HG03575 (cell line): ENCODE data around the gene ZCWPW1.

ENCODE experiments used
- ATAC-seq: cut with Tn5 transposase; IDR thresholded peaks from one replicate; pipeline ENCODE4 v1.9.1; 2021; ENCODE audit not compliant: unreplicated experiment, insufficient number of reproducible peaks, low FRiP score; ENCODE audit errors: extremely low read depth

ZCWPW1 gene

DNA sequence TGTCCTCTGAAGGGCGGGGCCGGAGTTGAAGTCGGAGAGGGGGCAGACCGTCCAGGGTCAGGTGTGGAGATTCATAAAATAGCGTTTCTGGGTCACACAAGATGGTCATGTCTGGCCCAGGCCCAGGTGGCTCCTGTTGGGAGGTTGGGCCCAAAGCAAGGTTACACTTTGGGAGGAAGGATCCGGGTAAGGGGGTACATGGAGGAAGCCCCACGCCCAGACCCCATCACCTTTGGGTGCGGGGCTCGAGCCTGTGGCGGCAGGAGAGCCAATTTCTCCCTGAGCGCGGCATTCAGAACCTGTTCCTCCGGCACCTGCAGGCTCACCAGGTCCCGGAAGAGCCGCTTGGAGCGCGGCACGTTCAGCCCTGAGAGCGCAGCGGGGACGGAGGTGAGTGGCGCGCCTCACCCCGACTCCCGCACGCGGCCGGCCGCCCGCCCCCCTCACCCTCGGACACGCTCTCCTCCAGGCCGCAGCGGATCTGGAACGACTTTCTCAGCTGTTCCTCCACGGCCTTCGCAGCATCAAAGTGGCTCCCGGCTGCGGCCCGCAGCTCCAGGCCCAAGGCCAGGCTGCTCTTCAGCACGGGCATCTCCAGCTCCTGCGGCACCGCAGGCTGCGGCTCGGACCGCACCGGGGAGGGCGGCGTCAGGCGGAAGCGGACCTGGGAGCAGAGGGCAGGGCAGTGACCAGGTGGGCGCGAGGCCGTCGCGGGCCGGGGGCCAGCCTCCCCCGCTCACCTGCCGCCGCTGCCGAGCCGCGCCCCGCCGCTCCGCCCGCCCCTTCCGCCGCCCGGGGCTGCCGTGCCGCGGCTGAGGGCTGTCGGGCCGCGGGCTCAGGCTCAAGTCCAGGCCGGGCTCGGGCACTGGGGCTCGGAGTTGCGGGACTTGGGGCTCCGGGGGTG lies 7.2 kb upstream of the ZCWPW1 start:
- ATAC-seq: no peak

DNA sequence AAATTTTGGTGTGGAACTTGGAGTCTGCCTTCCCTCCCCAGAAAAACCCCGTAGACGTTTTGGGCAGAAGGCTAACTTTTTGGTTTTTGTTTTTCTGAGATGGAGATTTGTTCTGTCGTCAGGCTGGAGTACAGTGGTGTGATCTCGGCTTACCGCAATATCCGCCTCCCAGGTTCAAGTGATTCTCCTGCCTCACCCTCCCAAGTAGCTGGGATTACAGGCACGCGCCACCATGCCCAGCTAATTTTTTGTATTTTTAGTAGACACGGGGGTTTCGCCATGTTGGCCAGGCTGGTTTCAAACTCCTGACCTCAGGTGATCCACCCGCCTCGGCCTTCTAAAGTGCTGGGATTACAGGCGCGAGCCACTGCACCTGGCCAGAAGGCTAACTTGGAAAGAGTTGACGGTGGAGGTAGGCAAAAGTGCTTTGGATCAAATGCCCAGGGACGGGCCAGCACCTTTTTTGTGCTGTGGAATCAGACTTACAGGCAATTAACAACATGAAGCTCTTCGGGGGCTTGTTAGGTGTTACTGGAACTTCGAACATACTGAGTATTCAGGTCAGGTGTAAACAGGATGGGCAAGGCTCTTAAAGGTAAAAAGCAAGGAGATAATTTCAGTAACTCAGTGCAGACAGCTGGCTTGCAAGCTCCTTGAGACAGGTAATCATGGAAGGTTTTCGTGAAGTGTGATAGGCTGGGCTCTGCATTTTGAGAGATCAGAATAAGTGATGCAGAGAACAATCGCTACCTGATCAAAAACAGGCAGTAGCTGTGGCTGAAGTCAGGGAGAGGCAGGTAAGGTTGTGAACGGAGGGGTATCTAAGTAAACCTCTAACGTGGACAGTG lies 6.0 kb upstream of the ZCWPW1 start:
- no peak for ATAC-seq

DNA sequence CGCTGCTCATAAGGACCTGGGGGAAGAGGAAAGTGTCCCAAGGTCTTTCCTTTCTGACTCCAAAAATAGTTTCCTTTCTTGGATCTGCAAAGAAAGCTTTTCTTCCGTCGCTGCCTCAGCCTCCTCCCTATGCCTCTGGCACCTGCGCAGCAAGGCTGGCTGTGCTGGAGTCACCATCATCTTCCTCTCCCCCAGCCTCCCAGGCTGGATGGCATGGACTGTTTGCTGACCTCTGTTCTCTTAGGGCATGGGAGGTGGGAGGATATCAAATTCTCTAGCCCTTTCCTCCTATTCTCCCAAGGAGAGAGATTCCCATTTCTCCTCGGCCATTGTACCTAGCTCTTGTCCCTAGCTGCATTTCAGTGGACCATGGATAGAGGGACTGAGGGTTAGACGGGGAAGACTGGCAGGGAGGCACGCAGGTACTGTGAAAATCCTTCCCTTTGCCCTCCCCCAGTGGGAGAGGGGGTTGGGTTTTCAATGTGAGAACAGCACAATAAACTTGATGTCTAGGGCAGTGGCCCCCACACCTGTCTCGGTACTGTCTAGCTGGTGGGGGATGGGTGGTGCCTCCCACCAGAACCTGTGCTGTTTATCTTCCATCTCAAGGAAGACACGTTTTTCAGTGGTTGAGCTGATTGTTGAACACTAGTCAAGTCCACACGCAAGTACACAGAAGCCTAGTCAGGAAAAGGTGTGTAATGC lies 5.2 kb upstream of the ZCWPW1 start:
- ATAC-seq: no peak

DNA sequence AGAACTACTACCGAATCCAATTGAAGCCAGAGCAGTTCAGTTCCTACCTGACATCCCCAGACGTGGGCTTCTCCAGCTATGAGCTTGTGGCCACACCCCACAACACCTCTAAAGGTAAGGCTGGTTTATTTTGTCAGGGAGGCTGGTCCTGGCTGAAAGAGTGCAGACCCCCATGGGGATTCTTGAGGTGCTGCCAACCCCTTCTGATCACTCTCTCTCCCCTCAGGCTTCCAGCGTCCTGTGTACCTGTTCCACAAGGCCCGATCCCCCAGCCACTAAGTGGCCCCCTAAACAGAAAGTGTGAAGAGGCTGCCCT lies 4.7 kb upstream of the ZCWPW1 start:
- ATAC-seq: no peak

DNA sequence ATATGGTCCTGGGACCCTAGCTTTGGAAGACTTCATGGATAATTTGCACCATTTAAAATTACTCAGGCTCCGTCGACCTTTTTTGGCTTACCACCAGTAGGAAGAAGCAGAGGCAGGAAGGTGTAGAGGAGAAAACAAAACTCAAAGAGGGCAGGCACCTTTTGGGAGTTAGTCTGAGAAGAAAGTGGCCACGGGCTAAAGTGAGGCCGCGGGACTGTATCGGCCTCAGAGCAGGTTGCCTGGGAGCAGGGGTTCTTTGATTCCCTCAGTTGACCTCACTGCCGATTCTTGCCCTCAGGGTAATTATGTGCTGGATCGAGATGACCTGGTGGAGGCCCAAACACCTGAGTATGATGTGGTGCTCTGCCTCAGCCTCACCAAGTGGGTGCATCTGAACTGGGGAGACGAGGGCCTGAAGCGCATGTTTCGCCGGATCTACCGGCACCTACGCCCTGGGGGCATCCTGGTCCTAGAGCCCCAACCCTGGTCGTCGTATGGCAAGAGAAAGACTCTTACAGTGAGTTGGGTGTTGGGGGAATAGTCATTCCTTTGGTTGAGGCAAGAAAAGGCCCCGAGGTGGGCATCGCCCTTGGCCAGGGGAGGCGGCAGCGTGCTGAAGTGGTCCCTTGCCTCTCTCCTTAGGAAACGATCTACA lies 4.2 kb upstream of the ZCWPW1 start:
- no peak for ATAC-seq

DNA sequence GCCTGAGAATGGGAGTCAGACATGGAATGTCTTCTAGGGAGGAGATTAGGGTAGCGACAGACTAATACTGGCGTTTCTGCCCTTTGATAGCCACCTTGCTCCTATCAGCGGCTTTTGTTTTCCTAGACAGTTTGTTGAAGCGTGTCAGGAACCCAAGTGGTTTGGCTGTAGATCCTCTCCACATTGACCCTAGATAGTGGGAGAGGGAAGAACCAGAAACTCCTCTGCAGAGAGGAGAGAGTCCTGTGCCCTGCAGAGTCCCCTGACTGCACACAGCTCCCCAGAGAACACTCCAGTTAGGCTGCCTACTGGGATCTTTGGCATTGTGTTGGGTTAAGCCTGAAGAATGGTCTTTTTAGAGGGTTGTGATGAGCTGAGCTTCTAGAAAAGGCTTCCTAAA lies 3.5 kb upstream of the ZCWPW1 start:
- ATAC-seq: no peak

DNA sequence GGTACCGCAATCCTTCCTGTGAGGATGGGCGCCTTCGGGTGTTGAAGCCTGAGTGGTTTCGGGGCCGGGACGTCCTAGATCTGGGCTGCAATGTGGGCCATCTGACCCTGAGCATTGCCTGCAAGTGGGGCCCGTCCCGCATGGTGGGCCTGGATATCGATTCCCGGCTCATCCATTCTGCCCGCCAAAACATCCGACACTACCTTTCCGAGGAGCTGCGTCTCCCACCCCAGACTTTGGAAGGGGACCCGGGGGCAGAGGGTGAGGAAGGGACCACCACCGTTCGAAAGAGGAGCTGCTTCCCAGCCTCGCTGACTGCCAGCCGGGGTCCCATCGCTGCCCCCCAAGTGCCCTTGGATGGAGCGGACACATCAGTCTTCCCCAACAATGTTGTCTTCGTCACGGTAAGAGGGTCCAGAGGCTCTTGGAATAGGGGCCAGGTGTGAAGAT lies 2.8 kb upstream of the ZCWPW1 start:
- ATAC-seq: no peak

DNA sequence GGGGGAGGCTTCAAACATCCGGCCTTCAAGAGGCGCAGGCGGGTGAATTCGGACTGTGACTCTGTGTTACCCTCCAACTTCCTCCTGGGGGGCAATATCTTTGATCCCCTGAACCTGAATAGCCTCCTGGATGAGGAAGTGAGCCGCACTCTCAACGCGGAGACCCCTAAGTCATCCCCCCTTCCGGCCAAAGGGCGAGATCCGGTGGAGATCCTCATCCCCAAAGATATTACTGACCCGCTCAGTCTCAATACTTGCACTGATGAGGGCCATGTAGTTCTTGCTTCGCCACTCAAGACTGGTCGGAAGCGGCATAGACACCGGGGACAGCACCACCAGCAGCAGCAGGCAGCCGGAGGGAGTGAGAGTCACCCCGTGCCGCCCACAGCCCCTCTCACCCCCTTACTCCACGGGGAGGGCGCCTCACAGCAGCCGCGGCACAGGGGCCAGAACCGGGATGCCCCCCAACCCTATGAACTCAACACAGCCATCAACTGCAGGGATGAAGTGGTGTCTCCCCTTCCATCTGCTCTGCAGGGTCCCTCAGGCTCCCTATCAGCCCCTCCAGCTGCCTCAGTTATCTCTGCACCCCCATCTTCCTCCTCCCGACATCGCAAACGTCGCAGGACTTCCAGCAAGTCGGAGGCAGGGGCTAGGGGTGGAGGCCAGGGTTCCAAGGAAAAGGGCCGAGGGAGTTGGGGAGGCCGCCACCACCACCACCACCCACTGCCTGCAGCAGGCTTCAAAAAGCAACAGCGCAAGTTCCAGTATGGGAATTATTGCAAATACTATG lies 2.2 kb upstream of the ZCWPW1 start:
- no peak for ATAC-seq

DNA sequence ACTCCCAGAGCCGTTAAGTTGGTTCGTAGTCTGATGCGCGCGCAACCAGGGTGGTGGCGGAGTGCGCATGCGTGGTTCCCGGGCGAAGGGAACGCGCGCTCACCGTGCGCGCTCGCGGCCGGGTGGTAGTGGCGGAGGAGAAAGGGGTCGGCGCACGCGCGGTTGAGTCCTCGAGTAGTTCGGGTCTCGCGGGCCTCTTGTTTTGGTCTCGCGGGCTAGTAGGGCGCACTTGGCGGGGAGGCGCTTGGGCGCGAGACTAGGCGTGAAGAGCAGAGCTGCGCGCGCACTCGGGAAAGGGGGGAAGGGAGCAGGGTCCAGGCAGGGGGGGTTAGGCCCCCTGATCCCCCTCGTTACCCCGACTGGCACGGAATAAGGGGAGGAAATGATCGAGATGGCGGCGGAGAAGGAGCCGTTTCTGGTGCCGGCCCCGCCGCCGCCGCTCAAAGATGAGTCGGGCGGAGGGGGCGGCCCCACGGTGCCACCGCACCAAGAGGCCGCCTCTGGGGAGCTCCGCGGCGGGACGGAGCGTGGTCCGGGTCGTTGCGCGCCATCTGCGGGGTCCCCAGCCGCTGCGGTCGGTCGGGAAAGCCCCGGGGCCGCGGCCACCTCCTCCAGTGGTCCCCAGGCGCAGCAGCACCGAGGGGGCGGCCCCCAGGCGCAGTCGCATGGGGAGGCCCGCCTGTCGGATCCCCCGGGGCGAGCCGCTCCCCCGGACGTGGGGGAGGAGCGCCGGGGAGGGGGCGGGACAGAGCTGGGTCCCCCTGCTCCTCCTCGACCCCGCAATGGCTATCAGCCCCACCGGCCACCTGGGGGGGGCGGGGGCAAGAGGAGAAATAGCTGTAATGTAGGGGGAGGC lies 1.4 kb upstream of the ZCWPW1 start, which contains the start of gene MEPCE:
Gene MEPCE, plus strand, starts transcription at position 195 of the 856 bp plus-strand sequence. Its CDS starts 188 bp downstream, at position 383.
- no peak for ATAC-seq

DNA sequence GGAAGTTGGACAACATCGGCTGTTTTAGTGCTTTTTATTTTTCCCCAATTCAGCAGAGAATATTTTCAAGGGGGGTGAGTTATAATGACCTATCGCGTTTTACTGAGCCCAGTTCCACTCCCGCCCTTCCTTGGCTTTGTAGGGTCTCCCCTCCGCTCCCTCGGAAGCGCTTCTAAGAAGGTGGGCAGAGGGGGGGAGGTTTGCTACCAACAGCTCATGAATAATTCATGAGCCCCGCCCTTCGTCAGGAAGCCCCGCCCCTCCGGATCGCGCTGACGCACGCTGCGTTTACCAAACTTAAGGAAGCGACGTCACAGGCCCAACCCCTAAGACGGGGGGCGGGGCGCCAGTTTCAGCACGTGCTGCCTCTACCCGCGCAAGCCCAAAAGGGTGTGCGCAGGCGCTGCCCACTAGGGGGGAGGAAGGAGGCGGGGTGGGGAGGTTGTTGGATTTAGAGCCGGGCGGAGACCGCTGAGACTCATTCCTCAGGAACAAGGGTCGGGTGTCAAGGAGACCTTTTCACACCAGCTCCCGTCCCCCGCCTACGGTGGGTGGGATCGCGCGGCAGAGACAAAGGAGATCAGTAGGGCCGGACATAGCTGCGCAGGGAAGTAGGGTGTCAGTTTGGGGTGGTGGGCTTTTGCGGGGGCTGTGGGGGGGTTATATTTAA lies 599 bp upstream of the ZCWPW1 start:
- ATAC-seq: no peak

DNA sequence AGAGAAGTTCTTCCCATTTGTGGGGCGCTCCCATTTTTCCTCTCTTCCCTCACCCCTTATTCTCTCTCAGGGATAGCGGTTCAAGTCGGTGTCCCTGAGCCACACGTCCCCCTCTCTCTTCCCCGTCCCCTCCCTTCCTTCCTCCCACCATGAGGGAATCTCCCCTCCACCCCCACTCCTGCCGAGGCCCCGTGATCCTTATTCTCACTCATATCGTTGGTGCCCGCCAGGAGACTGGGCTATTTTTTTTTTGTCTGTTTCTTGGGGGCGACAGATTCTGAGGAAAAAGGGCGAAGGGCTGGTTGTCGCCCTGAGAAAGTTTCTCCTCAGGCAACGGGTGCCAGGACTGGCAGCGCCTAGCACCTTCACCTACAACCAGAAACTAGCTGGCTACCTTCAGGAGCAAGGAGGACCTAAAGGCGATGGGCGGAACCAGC lies 723 bp downstream of the ZCWPW1 start:
- no peak for ATAC-seq

DNA sequence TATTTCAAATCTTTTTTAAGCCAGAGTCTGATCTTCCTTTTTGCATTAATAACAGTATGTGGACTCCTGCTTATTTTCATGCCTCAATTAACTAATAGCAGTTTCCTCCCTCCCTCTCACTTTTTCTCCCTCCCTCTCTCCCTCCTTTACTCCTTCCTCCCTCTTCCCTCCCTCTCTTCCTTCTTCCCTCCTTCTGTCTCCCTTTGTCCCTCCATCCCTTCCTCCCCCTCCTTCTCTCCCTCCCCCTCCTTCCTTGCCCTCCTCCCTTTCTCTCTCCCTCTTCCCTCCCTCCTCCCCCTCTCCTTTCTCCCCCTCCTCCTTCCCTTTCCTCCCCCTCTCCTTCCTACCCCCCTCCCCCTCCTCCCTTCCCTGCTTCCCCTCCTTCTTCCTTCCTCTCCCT lies 2.0 kb downstream of the ZCWPW1 start:
- ATAC-seq: no peak

DNA sequence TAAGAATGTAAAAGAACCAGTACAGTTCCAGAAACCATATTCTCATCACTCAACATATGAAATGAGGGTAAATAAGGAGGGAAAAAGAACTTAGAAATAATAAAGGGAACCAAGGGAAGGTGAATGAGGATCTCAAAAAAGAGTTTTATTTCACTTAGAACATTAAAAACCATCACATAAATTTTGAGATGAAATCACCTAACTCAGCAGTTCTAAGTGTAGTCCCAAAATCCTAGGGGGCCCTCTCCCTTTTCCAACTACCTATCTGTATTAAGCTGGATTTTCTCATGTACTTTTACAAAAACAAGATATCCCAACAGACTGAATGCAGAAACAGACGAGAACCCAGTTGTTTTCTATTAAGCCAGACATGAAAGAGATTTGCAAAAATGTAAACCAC lies 3.2 kb downstream of the ZCWPW1 start:
- no peak for ATAC-seq

DNA sequence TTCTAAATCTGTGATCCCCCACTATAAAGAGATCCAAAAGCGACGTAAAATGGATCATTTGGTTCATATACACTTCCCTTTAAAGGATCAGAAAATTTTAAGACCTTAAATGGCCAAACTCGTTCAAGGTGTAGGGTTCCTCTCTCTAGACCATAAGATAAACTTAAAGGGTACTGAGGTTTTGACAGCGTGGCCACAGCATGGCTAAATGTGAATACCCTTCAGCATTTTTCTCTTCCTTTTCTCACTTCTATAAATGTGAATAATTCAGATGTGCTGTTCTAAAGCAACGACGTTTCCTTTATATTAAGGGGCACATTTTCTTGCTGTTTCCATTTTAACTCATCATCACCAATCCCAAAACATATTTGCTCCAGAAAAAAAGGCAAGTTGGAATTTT lies 5.2 kb downstream of the ZCWPW1 start:
- no peak for ATAC-seq

DNA sequence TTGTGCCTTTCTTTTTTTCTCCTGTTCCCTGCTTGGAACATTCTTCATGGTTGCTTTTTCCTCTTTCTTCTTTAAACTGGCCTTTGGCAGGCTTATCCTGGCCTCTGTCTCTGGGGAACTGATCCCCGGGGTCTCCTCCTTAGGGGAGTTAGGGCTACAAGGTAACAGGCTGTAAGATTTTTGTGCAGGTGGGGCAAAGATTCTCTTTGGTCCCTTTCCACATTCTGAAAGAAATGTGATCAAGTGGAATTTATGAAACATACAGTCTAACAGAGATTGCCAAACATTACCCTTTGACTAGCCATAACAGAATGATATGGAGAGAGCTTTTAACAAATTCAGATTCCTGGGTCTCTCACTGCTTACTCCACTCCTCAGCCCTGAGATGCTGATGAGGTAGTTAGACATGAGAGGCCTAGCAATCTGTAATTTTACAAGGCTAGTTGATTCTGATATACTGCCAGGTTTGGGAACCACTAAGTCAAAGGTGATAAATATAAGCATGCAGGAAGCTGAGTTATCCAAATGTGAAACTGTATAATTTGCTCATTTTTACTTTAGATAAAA lies 8.8 kb downstream of the ZCWPW1 start:
- no peak for ATAC-seq

DNA sequence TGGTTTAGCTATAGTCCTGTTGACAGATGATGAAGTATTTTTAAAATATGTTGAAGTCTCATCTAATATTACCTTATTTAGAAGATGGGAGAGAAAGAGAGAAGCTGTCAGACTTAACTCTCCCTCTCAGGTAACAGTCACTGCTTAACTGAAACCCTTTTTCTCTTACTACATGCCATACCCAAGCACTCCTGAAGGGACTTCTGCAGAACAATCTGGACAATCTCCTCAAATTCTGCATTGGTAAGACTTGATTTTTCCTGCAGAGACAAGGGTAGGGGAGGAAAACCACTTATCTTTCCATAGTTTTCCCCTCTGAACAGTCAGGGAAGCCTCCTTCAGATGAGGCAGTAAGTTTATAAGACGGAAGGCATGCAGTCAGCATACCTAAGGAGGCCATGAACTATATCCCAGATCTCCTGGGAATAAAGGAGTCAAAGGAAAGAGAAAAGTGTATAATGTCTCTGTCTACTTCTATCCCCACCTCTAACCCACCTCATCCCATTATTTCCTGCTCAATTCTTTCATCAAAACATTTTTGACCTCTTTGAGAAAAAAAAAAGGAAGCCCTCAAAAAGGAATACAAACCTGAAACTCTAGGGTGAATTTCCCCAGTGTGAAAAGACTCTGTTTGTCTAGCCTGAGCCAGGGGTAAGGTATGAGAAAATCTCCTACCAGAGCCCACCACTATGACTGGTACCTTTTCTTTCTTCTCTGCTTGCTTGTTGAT lies 9.4 kb downstream of the ZCWPW1 start:
- no peak for ATAC-seq
